Subcutaneous abdominal adipose tissue (tissue), 5 donors: ENCODE results near the gene RHOBTB1.

Source experiments
- H3K27ac ChIP-seq: one replicate; pipeline ENCODE4 v1.7.0; 2013; ENCODE audit warnings: low read depth, mild to moderate bottlenecking, inconsistent platforms, low read length, moderate library complexity
- H3K27me3 ChIP-seq, 5 donors: one replicate each; pipeline ENCODE4 v1.7.0; 2013; ENCODE audit warnings: low read length in 5 of 5, inconsistent platforms in 1 of 5; ENCODE audit not compliant: control insufficient read depth in 5 of 5, insufficient read depth in 4 of 5
- H3K36me3 ChIP-seq, 5 donors: one replicate each; pipeline ENCODE4 v1.7.0; 2013; ENCODE audit warnings: low read length in 5 of 5; ENCODE audit not compliant: control insufficient read depth in 5 of 5, insufficient read depth in 5 of 5
- H3K4me1 ChIP-seq, 5 donors: one replicate each; pipeline ENCODE4 v1.7.0; 2013; ENCODE audit warnings: low read length in 5 of 5, mild to moderate bottlenecking in 3 of 5, moderate library complexity in 1 of 5; ENCODE audit not compliant: control insufficient read depth in 5 of 5, insufficient read depth in 5 of 5
- H3K4me3 ChIP-seq, 5 donors: one replicate each; pipeline ENCODE4 v1.7.0; 2013; ENCODE audit warnings: low read length in 5 of 5, low read depth in 1 of 5
- H3K9ac ChIP-seq, 5 donors: one replicate each; pipeline ENCODE4 v1.7.0; 2013; ENCODE audit warnings: low read length in 5 of 5, mild to moderate bottlenecking in 4 of 5, moderate library complexity in 3 of 5
- H3K9me3 ChIP-seq, 5 donors: one replicate each; pipeline ENCODE4 v1.7.0; 2013; ENCODE audit warnings: low read length in 5 of 5; ENCODE audit not compliant: control insufficient read depth in 5 of 5
- donor health status: healthy.
- donor health status: healthy.
- donor health status: healthy.
- donor health status: healthy.
- donor health status: healthy.

RHOBTB1 gene

DNA sequence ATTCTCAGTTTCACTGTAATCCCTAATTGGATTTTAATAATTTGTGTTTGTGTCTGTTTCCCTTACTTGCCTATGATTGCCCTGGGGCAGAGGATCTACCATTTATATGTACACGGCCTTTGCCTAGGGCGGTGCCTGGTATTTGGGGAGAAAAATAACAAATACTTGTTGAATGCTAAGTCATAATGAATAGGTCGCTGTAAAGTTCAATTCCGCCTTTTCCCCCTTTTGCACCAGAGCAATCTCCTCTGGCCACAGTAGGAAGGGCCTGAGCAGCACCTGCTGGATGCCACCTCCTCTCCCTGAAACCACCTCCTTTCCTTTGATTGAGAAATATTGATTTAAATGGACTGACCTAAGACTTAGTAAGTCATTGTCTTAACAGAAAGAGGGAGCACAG, 70.2 kb downstream of the RHOBTB1 start:
- H3K36me3 ChIP-seq, result peaks cover 33 to 76% (median 41%) of the 10 kb centered on the region in 5 donors

DNA sequence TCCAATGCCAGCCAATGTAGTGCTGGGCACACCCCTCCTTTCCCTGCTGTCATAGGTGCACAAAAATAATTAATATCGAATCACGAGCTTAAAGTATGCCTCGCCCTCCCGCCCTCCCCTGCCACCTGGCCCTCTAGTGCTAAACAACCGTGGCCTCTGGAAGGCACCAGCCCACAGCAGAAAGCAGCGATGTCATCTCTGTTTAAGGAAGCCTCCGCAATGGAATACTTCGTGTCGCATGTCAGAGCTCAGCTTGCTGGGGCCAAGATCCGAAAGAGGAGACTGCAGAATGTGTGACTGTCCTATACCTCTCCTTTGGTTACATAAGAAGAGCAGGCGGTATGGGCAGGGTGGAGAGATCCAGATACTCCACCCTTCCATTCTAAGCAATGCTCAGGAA, 71.5 kb downstream of the RHOBTB1 start:
- H3K9ac ChIP-seq, result no peak overlapping the region
- H3K4me1 ChIP-seq, result no peaks in the 10 kb centered on the region
- no peaks in the 10 kb centered on the region for H3K27me3 ChIP-seq
- H3K36me3 ChIP-seq, result peaks cover 25 to 63% (median 38%) of the 10 kb centered on the region in 5 donors
- no peak overlapping the region for H3K4me3 ChIP-seq
- H3K9me3 ChIP-seq, result no peaks in the 10 kb centered on the region
- H3K27ac ChIP-seq, result no peak overlapping the region

More for the DNA sequence above, 70.2 kb downstream of the RHOBTB1 start:
- Histone ChIP-seq H3K27ac (no peak overlapping the region), H3K9me3 (no peaks in the 10 kb centered on the region), H3K9ac (no peak overlapping the region), H3K4me1 (no peaks in the 10 kb centered on the region), H3K4me3 (no peak overlapping the region), H3K27me3 (no peaks in the 10 kb centered on the region)

DNA sequence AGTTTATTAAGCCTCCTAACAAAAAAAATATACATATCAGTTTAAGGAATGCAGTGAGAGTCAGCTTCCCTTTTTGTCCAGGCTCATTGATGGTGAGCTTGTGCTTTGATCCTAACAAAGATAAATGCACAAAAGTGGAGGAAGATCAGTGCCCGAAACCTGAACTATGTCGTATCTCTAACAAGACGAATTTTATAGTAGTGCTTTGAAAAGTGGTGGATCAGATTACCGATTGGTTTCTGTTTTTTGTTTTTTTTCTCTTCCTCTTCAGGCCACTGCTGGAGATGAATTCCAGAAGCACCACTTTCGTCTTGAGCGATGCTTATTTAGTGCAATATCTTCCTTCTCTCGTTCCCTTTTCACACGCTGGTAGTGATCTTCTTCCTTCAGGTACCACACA, 72.8 kb downstream of the RHOBTB1 start:
- H3K9ac ChIP-seq, result no peak overlapping the region
- H3K4me3 ChIP-seq, result no peak overlapping the region
- H3K27me3 ChIP-seq, result no peaks in the 10 kb centered on the region
- no peaks in the 10 kb centered on the region for H3K4me1 ChIP-seq
- H3K9me3 ChIP-seq, result no peaks in the 10 kb centered on the region
- H3K36me3 ChIP-seq, result peaks cover 23 to 57% (median 34%) of the 10 kb centered on the region in 5 donors
- no peak overlapping the region for H3K27ac ChIP-seq

DNA sequence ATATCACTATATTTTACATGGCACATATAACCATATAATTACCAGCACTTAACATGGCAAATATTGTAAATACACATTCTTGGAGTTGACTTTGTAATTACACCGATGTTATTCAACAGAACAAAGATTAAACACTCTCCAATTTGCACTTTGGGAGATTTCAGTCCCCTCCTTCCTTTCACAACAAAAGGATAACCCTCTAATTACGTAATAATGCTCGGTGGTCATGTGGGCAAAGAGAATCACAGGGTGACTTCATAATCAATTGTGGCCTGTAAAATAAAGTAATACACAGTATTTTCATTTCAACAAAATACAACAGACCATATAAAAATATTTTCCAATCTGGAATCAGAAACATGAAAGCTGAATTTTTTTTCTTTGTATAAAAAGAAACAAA, 73.2 kb downstream of the RHOBTB1 start:
- Histone ChIP-seq H3K27me3 (no peaks in the 10 kb centered on the region), H3K9me3 (no peaks in the 10 kb centered on the region), H3K4me1 (no peaks in the 10 kb centered on the region), H3K27ac (no peak overlapping the region), H3K36me3 (peaks cover 23 to 56% (median 34%) of the 10 kb centered on the region in 5 donors), H3K9ac (no peak overlapping the region), H3K4me3 (no peak overlapping the region)

DNA sequence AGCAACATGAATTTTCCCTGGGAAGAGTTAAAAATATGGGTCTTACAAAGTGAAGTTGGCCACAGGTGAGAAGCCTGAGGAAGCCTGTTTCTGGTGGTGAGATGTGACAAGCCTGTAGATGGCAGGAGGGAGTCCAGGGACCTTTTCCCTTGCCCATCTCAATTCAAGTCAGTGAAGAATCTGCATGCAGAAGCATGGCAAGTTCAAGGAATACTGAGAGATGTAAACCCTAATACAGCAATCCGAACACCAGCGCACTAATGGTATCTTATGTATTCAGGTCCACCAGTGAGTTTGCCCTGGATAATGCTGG, 73.6 kb downstream of the RHOBTB1 start:
- Histone ChIP-seq H3K9me3 (no peaks in the 10 kb centered on the region), H3K36me3 (peaks cover 23 to 52% (median 33%) of the 10 kb centered on the region in 5 donors), H3K27ac (no peak overlapping the region), H3K4me3 (no peak overlapping the region), H3K4me1 (no peaks in the 10 kb centered on the region), H3K27me3 (no peaks in the 10 kb centered on the region), H3K9ac (no peak overlapping the region)

DNA sequence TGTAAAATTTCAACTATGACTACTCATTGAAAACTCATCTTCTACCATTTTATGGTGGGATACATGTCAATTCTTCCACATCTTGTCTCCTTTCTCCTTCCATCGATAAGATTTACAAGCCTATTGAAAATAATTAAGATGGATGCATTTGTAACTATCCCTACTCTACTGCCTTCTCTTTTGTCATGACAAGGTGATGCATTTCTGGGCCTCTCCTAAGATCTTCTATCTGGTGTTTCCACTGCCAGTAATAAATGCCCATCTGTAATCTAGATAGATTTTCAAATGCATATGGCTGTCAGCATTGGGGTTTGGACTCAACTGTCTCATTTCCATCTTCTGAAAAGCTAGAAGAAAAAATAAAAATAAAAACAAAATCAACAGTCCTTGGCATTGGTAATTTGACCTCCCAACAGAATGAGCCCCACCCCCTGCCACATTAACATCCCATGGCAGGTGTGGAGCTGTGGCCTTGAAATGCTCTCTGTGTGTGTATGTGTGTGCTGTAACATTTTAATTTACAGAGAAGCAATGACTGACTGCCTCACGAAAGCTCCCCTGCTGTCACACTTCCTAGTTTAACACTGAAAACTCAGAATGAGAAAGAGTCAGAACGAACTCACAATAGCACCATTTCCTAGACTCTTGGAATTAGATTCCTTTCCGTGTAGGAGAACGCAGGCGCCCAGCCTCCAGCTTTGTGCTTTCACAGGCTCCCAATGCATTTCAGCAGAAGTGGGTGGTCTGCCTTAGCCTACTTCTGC, 74.2 kb downstream of the RHOBTB1 start:
- H3K4me1 ChIP-seq, result no peaks in the 10 kb centered on the region

DNA sequence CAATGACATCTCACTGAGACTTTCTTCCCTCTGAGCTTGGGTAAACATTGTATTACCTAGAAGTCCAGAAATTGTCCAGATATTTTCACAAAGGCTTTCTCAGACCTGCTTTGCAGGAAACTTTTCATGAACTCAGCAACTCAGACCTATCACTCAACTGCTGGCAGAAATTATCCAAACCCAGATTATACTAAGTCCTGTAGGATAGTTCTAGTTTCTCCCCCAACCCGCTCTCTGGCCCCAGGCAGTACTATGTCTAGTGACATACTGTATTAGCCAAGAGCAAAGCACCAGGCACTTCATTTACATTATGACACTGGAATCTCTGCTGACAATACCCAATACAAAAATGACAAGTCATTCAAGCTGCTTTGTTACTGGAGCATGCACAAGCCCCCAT, 75.0 kb downstream of the RHOBTB1 start:
- no peak overlapping the region for H3K4me3 ChIP-seq
- no peaks in the 10 kb centered on the region for H3K9me3 ChIP-seq
- H3K9ac ChIP-seq, result no peak overlapping the region
- H3K27ac ChIP-seq, result no peak overlapping the region
- H3K36me3 ChIP-seq, result peaks cover 19 to 41% (median 28%) of the 10 kb centered on the region in 5 donors
- no peaks in the 10 kb centered on the region for H3K27me3 ChIP-seq
- no peaks in the 10 kb centered on the region for H3K4me1 ChIP-seq

More for the DNA sequence above, 74.2 kb downstream of the RHOBTB1 start:
- H3K9me3 ChIP-seq, result no peaks in the 10 kb centered on the region
- no peak overlapping the region for H3K27ac ChIP-seq
- no peak overlapping the region for H3K9ac ChIP-seq
- no peaks in the 10 kb centered on the region for H3K27me3 ChIP-seq
- peaks cover 23 to 47% (median 31%) of the 10 kb centered on the region in 5 donors for H3K36me3 ChIP-seq
- no peak overlapping the region for H3K4me3 ChIP-seq

DNA sequence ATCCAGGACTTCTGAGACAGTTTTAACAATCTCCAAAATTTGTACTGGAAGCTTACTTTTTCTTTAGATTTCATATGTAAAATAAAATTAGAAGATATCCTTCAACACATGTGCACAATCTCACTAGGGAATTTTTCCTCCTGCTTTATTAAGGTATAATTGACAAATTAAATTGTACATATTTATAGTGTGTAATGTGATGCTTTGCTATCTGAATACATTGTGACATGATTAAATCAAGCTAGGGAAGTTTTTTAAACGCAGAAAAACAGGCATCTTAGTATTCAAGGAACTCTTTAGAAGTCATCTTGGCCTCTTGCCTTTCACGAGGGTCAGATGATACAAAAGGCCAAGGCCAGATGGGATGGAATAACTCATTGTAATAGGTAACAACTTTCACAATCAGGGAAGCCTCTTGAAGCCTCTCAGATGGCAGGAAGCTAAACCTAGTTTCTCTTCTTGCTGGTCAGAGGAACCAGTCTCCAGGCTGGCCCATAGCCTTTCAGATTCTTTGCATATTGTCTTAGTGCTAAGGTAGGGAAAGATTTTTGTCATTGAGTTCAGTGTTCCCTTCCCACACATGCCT, 78.7 kb downstream of the RHOBTB1 start:
- Histone ChIP-seq H3K9ac (no peak overlapping the region), H3K4me3 (no peak overlapping the region), H3K9me3 (no peaks in the 10 kb centered on the region), H3K36me3 (peaks cover 2 to 8% (median 5%) of the 10 kb centered on the region in 5 donors), H3K4me1 (no peaks in the 10 kb centered on the region), H3K27me3 (no peaks in the 10 kb centered on the region), H3K27ac (no peak overlapping the region)

DNA sequence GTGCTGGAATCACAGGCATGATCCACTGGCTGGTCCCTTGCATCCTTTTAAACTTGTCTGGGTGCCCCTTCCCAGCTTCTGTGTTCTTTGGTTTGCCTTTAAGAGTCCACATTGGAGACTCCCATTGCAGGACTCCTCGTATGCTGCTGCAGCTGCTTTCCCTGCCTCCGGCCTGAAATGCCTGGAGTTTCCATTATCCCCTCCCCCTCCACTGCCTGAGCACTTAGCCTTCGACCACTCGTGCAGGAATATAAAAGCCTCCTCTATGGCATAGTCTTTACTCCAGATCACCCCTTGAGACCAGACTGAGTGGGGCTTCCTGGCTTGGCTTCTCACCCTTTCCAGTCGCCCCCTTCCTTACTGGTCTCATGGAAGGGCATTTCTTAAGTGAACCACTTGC, 80.2 kb downstream of the RHOBTB1 start:
- Histone ChIP-seq H3K36me3 (no peaks in the 10 kb centered on the region), H3K27me3 (no peaks in the 10 kb centered on the region), H3K4me1 (no peaks in the 10 kb centered on the region), H3K27ac (no peak overlapping the region), H3K4me3 (no peak overlapping the region), H3K9ac (no peak overlapping the region), H3K9me3 (no peaks in the 10 kb centered on the region)

DNA sequence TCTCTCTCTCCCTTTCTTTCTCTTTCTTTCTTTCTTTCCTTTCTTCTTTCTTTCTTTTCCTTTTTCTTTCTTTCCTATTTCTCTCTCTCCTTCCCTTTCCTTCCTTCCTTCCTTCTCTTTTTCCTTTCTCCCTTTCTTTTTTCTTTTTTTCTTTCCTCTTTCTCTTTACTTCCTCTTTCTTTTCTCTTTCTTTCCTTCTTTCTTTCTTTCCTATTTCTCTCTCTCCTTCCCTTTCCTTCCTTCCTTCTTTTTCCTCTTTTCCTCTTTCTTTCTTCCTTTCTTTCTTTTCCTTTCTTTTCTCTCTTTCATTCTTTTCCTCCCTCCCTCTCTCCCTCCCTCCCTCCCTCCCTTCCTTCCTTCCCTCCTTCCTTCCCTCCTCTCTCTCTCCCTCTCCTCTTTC, 81.5 kb downstream of the RHOBTB1 start:
- H3K9me3 ChIP-seq, result no peaks in the 10 kb centered on the region
- no peak overlapping the region for H3K4me3 ChIP-seq
- H3K27ac ChIP-seq, result no peak overlapping the region
- H3K4me1 ChIP-seq, result no peaks in the 10 kb centered on the region
- H3K36me3 ChIP-seq, result no peaks in the 10 kb centered on the region
- H3K9ac ChIP-seq, result no peak overlapping the region
- no peaks in the 10 kb centered on the region for H3K27me3 ChIP-seq
